Right lobe of liver (tissue), 6 donors: ENCODE measurements around the gene TMEM255B. TPM values are rescaled to one million over a fixed set of nuclear protein-coding genes. Genes with fewer than 3 reads are reported as not detected.

Experiments used
- ATAC-seq, 4 donors: fragments of 200-7000 bp; cut with Tn5 transposase; one replicate each; pipeline ENCODE4 v1.9.1; 2020; ENCODE audit warnings: mild to moderate bottlenecking in 4 of 4, moderate library complexity in 4 of 4
- DNase-seq, 3 donors: peaks; one replicate each; pipeline ENCODE4 v3.0.0-alpha.2; 2020
- H3K27ac ChIP-seq, 3 donors: fragments of 200-600 bp; one replicate each; pipeline ENCODE4 v1.8.0; 2022
- H3K27me3 ChIP-seq, 2 donors: fragments of 200-600 bp; one replicate each; pipeline ENCODE4 v1.8.0; 2022
- H3K36me3 ChIP-seq, 4 donors: fragments of 200-600 bp; sonication (generic) in 1 of 4; one replicate each; pipeline versions ENCODE4 v1.5.1 to v1.8.0; 2017 to 2022; ENCODE audit warnings: control low read depth in 1 of 4
- H3K4me1 ChIP-seq, 4 donors: fragments of 200-600 bp; sonication (generic) in 1 of 4; one replicate each; pipeline versions ENCODE4 v1.5.1 to v1.8.0; 2017 to 2022; ENCODE audit warnings: control low read depth in 1 of 4
- H3K4me3 ChIP-seq, 3 donors: fragments of 200-600 bp; one replicate each; pipeline ENCODE4 v1.8.0; 2022
- H3K9me3 ChIP-seq, 4 donors: fragments of 200-600 bp; sonication (generic) in 1 of 4; one replicate each; pipeline versions ENCODE4 v1.5.1 to v1.8.0; 2017 to 2022; ENCODE audit warnings: control low read depth in 1 of 4
- CTCF ChIP-seq, 4 donors: fragments of 200-600 bp in 3 of 4; fragments of 450-650 bp in 1 of 4; IDR thresholded peaks; one replicate each; pipeline versions ENCODE4 v1.5.1 to v1.8.0; 2016 to 2022; ENCODE audit warnings: antibody characterized with exemption in 4 of 4, mild to moderate bottlenecking in 2 of 4
- POLR2A ChIP-seq: fragments of 450-650 bp; IDR thresholded peaks from one replicate; pipeline ENCODE4 v1.6.1; 2017; ENCODE audit warnings: antibody characterized with exemption, mild to moderate bottlenecking
- WGBS: methylation state at CpG from one replicate; pipeline ENCODE4 v1.1.6; 2018; ENCODE audit warnings: low coverage, low lambda C conversion rate; ENCODE audit not compliant: insufficient coverage; ENCODE audit errors: missing lambda C conversion rate; 5-methylcytosine and 5-hydroxymethylcytosine counted together
- intact Hi-C, 2 donors: fragments of 100-400 bp; cut with DNase I; formaldehyde crosslinking; loops; one replicate each; pipeline versions ENCODE4 v1.11.2 to v1.14.1; 2022
- total RNA-seq, 6 experiments: library from RNA; depleted of rRNA in 2 of 6; stranded (reverse); fragments of >200 nt in 2 of 6; fragmentation: NEBNext Ultra II Directional in 3 of 6; extraction: Animal tissue kit (Norgen Biotek cat#: 25700) in 3 of 6; gene quantifications; one replicate each; pipeline versions ENCODE4 v1.1.0 to v1.2.4, GENCODE V29; 2016 to 2023
- donor health status: DM: no; HTN: yes; CAD: no.
- donor health status: DM: no; HTN: no; CAD: no.
- donor health status: DM: no; HTN: no; CAD: no.
- donor health status: DM: no; HTN: yes; CAD: no.
- donor health status: DM: no; HTN: yes; CAD: no.

TMEM255B gene
- total RNA-seq, 6 experiments from 2014 or later = 2.5 to 10.4 (median 6.2) TPM

GRCh38 chr13:113791226-113791625, 32.2 kb downstream of the TMEM255B start:
- H3K4me1 ChIP-seq = no peaks in the 10 kb centered on the region
- 73% methylated on average over 2 of the region's 17 CpGs for WGBS
- DNase-seq = peak in 1 of 3 donors; percentile 31
- no peaks in the 10 kb centered on the region for H3K27me3 ChIP-seq
- TF ChIP-seq CTCF (IDR thresholded peaks at IDR 0.05) = no peak
- no peak for TF ChIP-seq POLR2A
- ATAC-seq = no peak
- H3K27ac ChIP-seq = no peak overlapping the region
- intact Hi-C loops = no loop called here
- no peaks in the 10 kb centered on the region for H3K36me3 ChIP-seq
- no peak overlapping the region for H3K4me3 ChIP-seq
- H3K9me3 ChIP-seq = no peaks in the 10 kb centered on the region

- intact Hi-C loops = no loop called here
- no peaks in the 10 kb centered on the region for H3K27me3 ChIP-seq
- no peaks in the 10 kb centered on the region for H3K4me1 ChIP-seq
- no peak for ATAC-seq
- TF ChIP-seq CTCF (IDR thresholded peaks at IDR 0.05) = no peak
- no peak for TF ChIP-seq POLR2A
- no peak overlapping the region for H3K27ac ChIP-seq
- H3K36me3 ChIP-seq = no peaks in the 10 kb centered on the region
- H3K9me3 ChIP-seq = no peaks in the 10 kb centered on the region
- H3K4me3 ChIP-seq = no peak overlapping the region
- 82% methylated on average over 4 of the region's 19 CpGs for WGBS
- peak in 1 of 3 donors; percentile 23 for DNase-seq
Observed at GRCh38 chr13:113791761-113792160, 32.7 kb downstream of the TMEM255B start.

GRCh38 chr13:113792236-113792770, 33.3 kb downstream of the TMEM255B start:
- no peaks in the 10 kb centered on the region for H3K27me3 ChIP-seq
- intact Hi-C loops = no loop called here
- no peak overlapping the region for H3K27ac ChIP-seq
- no peaks in the 10 kb centered on the region for H3K4me1 ChIP-seq
- ATAC-seq = no peak
- no peaks in the 10 kb centered on the region for H3K36me3 ChIP-seq
- no peak for DNase-seq
- 69% methylated on average over 9 of the region's 12 CpGs for WGBS
- H3K4me3 ChIP-seq = no peak overlapping the region
- TF ChIP-seq CTCF (IDR thresholded peaks at IDR 0.05) (no peak), POLR2A (no peak)
- H3K9me3 ChIP-seq = no peaks in the 10 kb centered on the region

- peak in 1 of 4 donors; percentile 15 for ATAC-seq
- H3K9me3 ChIP-seq = no peaks in the 10 kb centered on the region
Observed at GRCh38 chr13:113792886-113793717, 34.1 kb downstream of the TMEM255B start.

More at GRCh38 chr13:113792886-113793717, 34.1 kb downstream of the TMEM255B start:
- 77% methylated on average over 10 of the region's 33 CpGs for WGBS
- Histone ChIP-seq H3K36me3 (no peaks in the 10 kb centered on the region), H3K4me1 (no peaks in the 10 kb centered on the region), H3K27me3 (no peaks in the 10 kb centered on the region), H3K4me3 (no peak overlapping the region), H3K27ac (no peak overlapping the region)
- TF ChIP-seq POLR2A (no peak), CTCF (IDR thresholded peaks at IDR 0.05) (no peak)
- no peak for DNase-seq
- intact Hi-C loops = no loop called here
